Measurements from ENCODE around the gene ZNF70. TPM values are rescaled to one million over a fixed set of nuclear protein-coding genes. Genes with fewer than 3 reads are reported as not detected.

The ZNF70 gene
- polyA plus RNA-seq, 4 donors: 0.27 to 3.7 (median 0.98) TPM; not detected in 1

DNA sequence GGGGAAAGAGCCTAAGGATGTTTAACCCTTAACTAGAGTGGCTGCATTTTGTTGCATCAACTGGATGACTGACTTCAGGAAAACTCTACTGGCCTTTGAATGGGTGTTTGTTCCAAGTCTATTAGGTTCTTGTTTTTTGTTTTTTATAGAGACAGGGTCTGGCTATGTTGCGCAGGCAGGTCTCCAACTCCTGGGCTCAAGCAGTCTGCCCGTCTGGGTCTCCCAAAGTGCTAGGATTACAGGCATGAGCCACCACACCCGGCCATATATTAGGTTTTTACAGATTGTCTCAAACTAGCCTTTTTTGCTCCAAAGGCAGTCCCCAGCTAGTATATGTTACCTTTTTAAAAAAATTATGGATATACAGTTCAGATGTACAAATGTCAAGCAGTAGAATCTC is 37.0 kb upstream of the ZNF70 start:
- 46 to 56% (median 48%) methylated on average over 3 of the region's 3 CpGs for WGBS, 3 donors
- Histone ChIP-seq H3K4me1 (ENCODE audit: control insufficient read depth in 3 of 3, insufficient read depth in 2 of 3, low read depth in 1 of 3, low read length in 2 of 3) (peaks cover 3 to 44% (median 6%) of the 10 kb centered on the region in 3 donors), H3K4me3 (ENCODE audit: low read depth in 1 of 3, low read length in 3 of 3) (peak overlapping the region; percentile 68 to 97 (median 70)), H3K9me3 (ENCODE audit: control insufficient read depth in 2 of 2, insufficient read depth in 1 of 2, low read depth in 1 of 2, low read length in 1 of 2) (no peaks in the 10 kb centered on the region), H3K27ac (ENCODE audit: low read depth in 1 of 3, low read length in 2 of 3) (peak overlapping the region in 1 of 3 donors; percentile 79), H3K36me3 (ENCODE audit: control insufficient read depth in 3 of 3, insufficient read depth in 2 of 3, low read depth in 1 of 3, low read length in 3 of 3) (peaks cover 0 to 32% (median 0%) of the 10 kb centered on the region in 3 donors), H3K27me3 (ENCODE audit: control insufficient read depth in 3 of 3, insufficient read depth in 3 of 3, low read length in 3 of 3) (no peaks in the 10 kb centered on the region)
- DNase-seq (no peak), FAIRE-seq (no peak)

- Histone ChIP-seq H3K27me3 (ENCODE audit: control insufficient read depth in 3 of 3, insufficient read depth in 3 of 3, low read length in 3 of 3) (no peaks in the 10 kb centered on the region), H3K36me3 (ENCODE audit: control insufficient read depth in 3 of 3, insufficient read depth in 2 of 3, low read depth in 1 of 3, low read length in 3 of 3) (peaks cover 0 to 29% (median 0%) of the 10 kb centered on the region in 3 donors), H3K27ac (ENCODE audit: low read depth in 1 of 3, low read length in 2 of 3) (peak overlapping the region in 2 of 3 donors; percentile 59 to 79), H3K9me3 (ENCODE audit: control insufficient read depth in 2 of 2, insufficient read depth in 1 of 2, low read depth in 1 of 2, low read length in 1 of 2) (no peaks in the 10 kb centered on the region), H3K4me1 (ENCODE audit: control insufficient read depth in 3 of 3, insufficient read depth in 2 of 3, low read depth in 1 of 3, low read length in 2 of 3) (peaks cover 3 to 48% (median 6%) of the 10 kb centered on the region in 3 donors), H3K4me3 (ENCODE audit: low read depth in 1 of 3, low read length in 3 of 3) (peak overlapping the region; percentile 68 to 97 (median 70))
- FAIRE-seq (no peak), DNase-seq (no peak)
- 0 to 2% (median 0%) methylated on average over 5 of the region's 5 CpGs for WGBS, 3 donors
Measured at GRCh38 chr22:23787600-23787896, 36.6 kb upstream of the ZNF70 start.

DNA sequence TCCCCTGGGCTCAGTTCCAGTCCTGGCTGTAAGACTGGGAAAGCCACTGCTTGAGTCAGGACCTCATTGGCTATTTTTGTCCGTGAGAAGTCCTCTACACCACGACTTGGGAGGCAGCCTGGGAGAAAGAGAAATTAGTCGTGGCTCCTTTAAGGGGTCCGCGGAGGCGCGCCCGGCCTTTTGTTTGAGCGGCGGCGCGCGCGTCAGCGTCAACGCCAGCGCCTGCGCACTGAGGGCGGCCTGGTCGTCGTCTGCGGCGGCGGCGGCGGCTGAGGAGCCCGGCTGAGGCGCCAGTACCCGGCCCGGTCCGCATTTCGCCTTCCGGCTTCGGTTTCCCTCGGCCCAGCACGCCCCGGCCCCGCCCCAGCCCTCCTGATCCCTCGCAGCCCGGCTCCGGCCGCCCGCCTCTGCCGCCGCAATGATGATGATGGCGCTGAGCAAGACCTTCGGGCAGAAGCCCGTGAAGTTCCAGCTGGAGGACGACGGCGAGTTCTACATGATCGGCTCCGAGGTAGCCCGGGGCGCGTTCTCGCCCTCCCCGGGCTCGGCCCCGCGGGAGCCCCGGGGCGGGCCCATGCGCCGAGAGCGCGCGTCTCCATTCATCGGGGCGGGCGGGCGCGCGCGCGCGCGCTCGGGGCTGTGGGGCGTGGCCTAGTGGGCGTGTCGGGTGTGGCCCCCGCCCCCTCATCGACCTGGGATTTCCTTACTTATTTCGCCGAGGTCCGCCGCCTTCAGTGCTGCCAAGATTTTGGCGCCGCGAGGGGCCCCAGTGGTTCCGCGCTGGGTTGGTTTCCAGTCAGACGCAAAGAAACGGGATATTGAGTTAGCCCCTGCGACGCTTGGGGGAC is 36.1 kb upstream of the ZNF70 start, which contains the start of gene SMARCB1:
SMARCB1 (plus strand) TSS at position 215 of the 848 bp plus-strand sequence; CDS start at position 419, 204 bp downstream.
- FAIRE-seq: no peak
- no peaks in the 10 kb centered on the region for H3K9me3 ChIP-seq (ENCODE audit: control insufficient read depth in 2 of 2, insufficient read depth in 1 of 2, low read depth in 1 of 2, low read length in 1 of 2)
- no peaks in the 10 kb centered on the region for H3K27me3 ChIP-seq (ENCODE audit: control insufficient read depth in 3 of 3, insufficient read depth in 3 of 3, low read length in 3 of 3)
- peaks cover 0 to 23% (median 0%) of the 10 kb centered on the region in 3 donors for H3K36me3 ChIP-seq (ENCODE audit: control insufficient read depth in 3 of 3, insufficient read depth in 2 of 3, low read depth in 1 of 3, low read length in 3 of 3)
- WGBS, 3 donors: 0 to 1% (median 0%) methylated on average over 73 to 97 of the region's 97 CpGs
- DNase-seq: peak; percentile 89 to 98
- peak within 1 kb of the TSS; percentile 68 to 97 (median 70) for H3K4me3 ChIP-seq (ENCODE audit: low read depth in 1 of 3, low read length in 3 of 3)
- H3K27ac ChIP-seq (ENCODE audit: low read depth in 1 of 3, low read length in 2 of 3): peak within 1 kb of the TSS; percentile 95 to 100 (median 99)
- H3K4me1 ChIP-seq (ENCODE audit: control insufficient read depth in 3 of 3, insufficient read depth in 2 of 3, low read depth in 1 of 3, low read length in 2 of 3): peaks cover 3 to 54% (median 6%) of the 10 kb centered on the region in 3 donors

- WGBS, 3 donors: 46 to 58% (median 52%) methylated on average over 9 of the region's 9 CpGs
- Histone ChIP-seq H3K4me1 (ENCODE audit: control insufficient read depth in 3 of 3, insufficient read depth in 2 of 3, low read depth in 1 of 3, low read length in 2 of 3) (peaks cover 3 to 60% (median 6%) of the 10 kb centered on the region in 3 donors), H3K27ac (ENCODE audit: low read depth in 1 of 3, low read length in 2 of 3) (peak overlapping the region; percentile 95 to 100 (median 99)), H3K27me3 (ENCODE audit: control insufficient read depth in 3 of 3, insufficient read depth in 3 of 3, low read length in 3 of 3) (no peaks in the 10 kb centered on the region), H3K9me3 (ENCODE audit: control insufficient read depth in 2 of 2, insufficient read depth in 1 of 2, low read depth in 1 of 2, low read length in 1 of 2) (no peaks in the 10 kb centered on the region), H3K36me3 (ENCODE audit: control insufficient read depth in 3 of 3, insufficient read depth in 2 of 3, low read depth in 1 of 3, low read length in 3 of 3) (peaks cover 0 to 16% (median 0%) of the 10 kb centered on the region in 3 donors), H3K4me3 (ENCODE audit: low read depth in 1 of 3, low read length in 3 of 3) (peak overlapping the region in 2 of 3 donors; percentile 68 to 70)
- no peak for FAIRE-seq
- no peak for DNase-seq
Measured at GRCh38 chr22:23786261-23786710, 35.4 kb upstream of the ZNF70 start.

GRCh38 chr22:23784215-23784732 is 33.4 kb upstream of the ZNF70 start:
- Histone ChIP-seq H3K9me3 (ENCODE audit: control insufficient read depth in 2 of 2, insufficient read depth in 1 of 2, low read depth in 1 of 2, low read length in 1 of 2) (no peaks in the 10 kb centered on the region), H3K4me1 (ENCODE audit: control insufficient read depth in 3 of 3, insufficient read depth in 2 of 3, low read depth in 1 of 3, low read length in 2 of 3) (peaks cover 3 to 55% (median 6%) of the 10 kb centered on the region in 3 donors), H3K27me3 (ENCODE audit: control insufficient read depth in 3 of 3, insufficient read depth in 3 of 3, low read length in 3 of 3) (no peaks in the 10 kb centered on the region), H3K4me3 (ENCODE audit: low read depth in 1 of 3, low read length in 3 of 3) (no peak overlapping the region), H3K36me3 (ENCODE audit: control insufficient read depth in 3 of 3, insufficient read depth in 2 of 3, low read depth in 1 of 3, low read length in 3 of 3) (peaks cover 0 to 20% (median 0%) of the 10 kb centered on the region in 3 donors), H3K27ac (ENCODE audit: low read depth in 1 of 3, low read length in 2 of 3) (peak overlapping the region in 1 of 3 donors; percentile 61)
- FAIRE-seq: no peak
- peak; percentile 46 to 51 for DNase-seq
- WGBS, 3 donors: 46 to 62% (median 52%) methylated on average over 8 of the region's 8 CpGs

GRCh38 chr22:23783265-23784150 is 32.6 kb upstream of the ZNF70 start:
- H3K4me1 ChIP-seq (ENCODE audit: control insufficient read depth in 3 of 3, insufficient read depth in 2 of 3, low read depth in 1 of 3, low read length in 2 of 3): peaks cover 3 to 59% (median 3%) of the 10 kb centered on the region in 3 donors
- H3K36me3 ChIP-seq (ENCODE audit: control insufficient read depth in 3 of 3, insufficient read depth in 2 of 3, low read depth in 1 of 3, low read length in 3 of 3): peaks cover 0 to 20% (median 0%) of the 10 kb centered on the region in 3 donors
- no peak for FAIRE-seq
- no peaks in the 10 kb centered on the region for H3K9me3 ChIP-seq (ENCODE audit: control insufficient read depth in 2 of 2, insufficient read depth in 1 of 2, low read depth in 1 of 2, low read length in 1 of 2)
- H3K4me3 ChIP-seq (ENCODE audit: low read depth in 1 of 3, low read length in 3 of 3): no peak overlapping the region
- DNase-seq: no peak
- WGBS, 3 donors: 79 to 85% (median 79%) methylated on average over 14 to 15 of the region's 15 CpGs
- H3K27ac ChIP-seq (ENCODE audit: low read depth in 1 of 3, low read length in 2 of 3): peak overlapping the region in 1 of 3 donors; percentile 61
- H3K27me3 ChIP-seq (ENCODE audit: control insufficient read depth in 3 of 3, insufficient read depth in 3 of 3, low read length in 3 of 3): no peaks in the 10 kb centered on the region

DNA sequence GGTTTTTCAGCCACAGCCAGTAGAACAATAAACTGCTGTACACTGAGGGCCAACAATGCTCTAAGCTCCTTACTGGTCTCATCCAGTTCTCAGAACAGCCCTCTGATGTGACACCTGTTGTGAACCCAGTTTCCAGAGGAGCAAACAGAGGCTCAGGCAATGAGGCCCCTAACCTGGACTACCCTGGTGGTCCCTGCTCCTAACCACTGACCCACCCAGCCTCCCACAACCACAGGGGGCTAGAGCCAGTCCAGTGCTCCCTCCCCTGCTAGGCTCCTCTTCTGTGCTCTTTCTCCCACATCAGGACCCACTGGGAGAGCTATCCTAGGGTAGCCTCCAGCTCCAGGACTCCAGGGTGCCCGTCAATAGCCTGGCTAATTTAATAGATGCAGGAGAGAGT is 31.8 kb upstream of the ZNF70 start:
- H3K27ac ChIP-seq (ENCODE audit: low read depth in 1 of 3, low read length in 2 of 3): peak overlapping the region in 1 of 3 donors; percentile 52
- no peak for DNase-seq
- H3K4me1 ChIP-seq (ENCODE audit: control insufficient read depth in 3 of 3, insufficient read depth in 2 of 3, low read depth in 1 of 3, low read length in 2 of 3): peaks cover 0 to 62% (median 2%) of the 10 kb centered on the region in 3 donors
- H3K4me3 ChIP-seq (ENCODE audit: low read depth in 1 of 3, low read length in 3 of 3): no peak overlapping the region
- no peaks in the 10 kb centered on the region for H3K9me3 ChIP-seq (ENCODE audit: control insufficient read depth in 2 of 2, insufficient read depth in 1 of 2, low read depth in 1 of 2, low read length in 1 of 2)
- no peaks in the 10 kb centered on the region for H3K27me3 ChIP-seq (ENCODE audit: control insufficient read depth in 3 of 3, insufficient read depth in 3 of 3, low read length in 3 of 3)
- 81 to 100% (median 93%) methylated on average over 1 of the region's 1 CpG for WGBS, 3 donors
- FAIRE-seq: no peak
- H3K36me3 ChIP-seq (ENCODE audit: control insufficient read depth in 3 of 3, insufficient read depth in 2 of 3, low read depth in 1 of 3, low read length in 3 of 3): peaks cover 0 to 23% (median 0%) of the 10 kb centered on the region in 3 donors

DNA sequence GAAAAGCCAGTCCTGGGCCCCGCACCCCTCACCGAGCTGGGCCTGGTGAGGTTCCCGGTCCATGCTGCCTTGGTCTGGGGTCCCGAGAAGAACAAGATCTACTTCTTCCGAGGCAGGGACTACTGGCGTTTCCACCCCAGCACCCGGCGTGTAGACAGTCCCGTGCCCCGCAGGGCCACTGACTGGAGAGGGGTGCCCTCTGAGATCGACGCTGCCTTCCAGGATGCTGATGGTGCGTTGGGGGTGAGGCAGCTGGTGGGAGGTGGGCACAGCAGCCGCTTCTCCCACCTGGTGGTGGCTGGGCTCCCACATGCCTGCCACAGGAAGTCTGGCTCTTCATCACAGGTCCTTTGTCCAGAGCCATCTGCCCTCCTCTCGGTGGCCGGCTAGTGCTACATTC is 31.3 kb upstream of the ZNF70 start:
- H3K27me3 ChIP-seq (ENCODE audit: control insufficient read depth in 3 of 3, insufficient read depth in 3 of 3, low read length in 3 of 3): no peaks in the 10 kb centered on the region
- no peak overlapping the region for H3K4me3 ChIP-seq (ENCODE audit: low read depth in 1 of 3, low read length in 3 of 3)
- no peaks in the 10 kb centered on the region for H3K9me3 ChIP-seq (ENCODE audit: control insufficient read depth in 2 of 2, insufficient read depth in 1 of 2, low read depth in 1 of 2, low read length in 1 of 2)
- peaks cover 0 to 23% (median 0%) of the 10 kb centered on the region in 3 donors for H3K36me3 ChIP-seq (ENCODE audit: control insufficient read depth in 3 of 3, insufficient read depth in 2 of 3, low read depth in 1 of 3, low read length in 3 of 3)
- no peak for FAIRE-seq
- peak overlapping the region in 1 of 3 donors; percentile 52 for H3K27ac ChIP-seq (ENCODE audit: low read depth in 1 of 3, low read length in 2 of 3)
- WGBS, 3 donors: 94 to 96% (median 94%) methylated on average over 14 to 16 of the region's 16 CpGs
- peaks cover 0 to 64% (median 2%) of the 10 kb centered on the region in 3 donors for H3K4me1 ChIP-seq (ENCODE audit: control insufficient read depth in 3 of 3, insufficient read depth in 2 of 3, low read depth in 1 of 3, low read length in 2 of 3)
- DNase-seq: no peak
